ENCODE results near the gene RTBDN.

The RTBDN gene

DNA sequence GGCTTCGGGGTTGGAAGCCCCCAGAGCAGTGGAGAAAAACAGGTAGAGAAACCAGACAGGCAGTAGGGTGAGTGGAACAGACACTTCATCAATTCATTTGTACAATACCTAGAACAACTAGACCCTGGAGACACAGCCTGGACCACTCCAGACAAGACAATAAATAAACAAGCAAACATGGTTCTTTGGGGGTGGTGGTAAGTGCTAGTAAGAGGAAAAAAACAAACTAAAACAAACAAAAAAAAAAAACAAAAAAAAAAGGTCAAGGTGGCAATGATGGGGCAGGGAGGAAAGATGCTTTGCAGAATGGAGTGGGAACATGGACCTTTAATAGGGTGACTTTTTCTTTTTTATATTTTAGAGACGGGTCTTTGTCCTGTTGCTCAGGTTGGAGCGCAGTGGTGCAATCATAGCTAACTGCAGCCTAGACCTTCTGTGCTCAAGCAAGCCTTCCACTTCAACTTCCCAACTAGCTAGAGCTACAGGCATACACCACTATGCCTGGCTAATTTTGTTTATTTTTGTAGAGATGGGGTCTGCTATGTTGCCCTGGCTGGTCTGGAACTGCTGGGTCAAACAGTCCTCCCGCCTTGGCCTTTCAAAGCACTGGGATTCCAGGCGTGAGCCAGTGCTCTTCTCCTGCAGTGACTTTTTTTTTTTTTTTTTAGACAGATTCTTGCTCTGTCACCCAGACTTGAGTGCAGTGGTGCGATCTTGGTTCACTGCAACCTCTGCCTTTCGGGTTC, 40.0 kb downstream of the RTBDN start:
- DNase-seq (ENCODE audit: low read depth in 2 of 2): peak; percentile 65 to 80
- H3K4me3 ChIP-seq (replicated peaks in 1 of 2; ENCODE audit: low read depth in 2 of 2, low read length in 2 of 2): peak overlapping the region; percentile 32 to 98
- TF ChIP-seq, protein P1, sequence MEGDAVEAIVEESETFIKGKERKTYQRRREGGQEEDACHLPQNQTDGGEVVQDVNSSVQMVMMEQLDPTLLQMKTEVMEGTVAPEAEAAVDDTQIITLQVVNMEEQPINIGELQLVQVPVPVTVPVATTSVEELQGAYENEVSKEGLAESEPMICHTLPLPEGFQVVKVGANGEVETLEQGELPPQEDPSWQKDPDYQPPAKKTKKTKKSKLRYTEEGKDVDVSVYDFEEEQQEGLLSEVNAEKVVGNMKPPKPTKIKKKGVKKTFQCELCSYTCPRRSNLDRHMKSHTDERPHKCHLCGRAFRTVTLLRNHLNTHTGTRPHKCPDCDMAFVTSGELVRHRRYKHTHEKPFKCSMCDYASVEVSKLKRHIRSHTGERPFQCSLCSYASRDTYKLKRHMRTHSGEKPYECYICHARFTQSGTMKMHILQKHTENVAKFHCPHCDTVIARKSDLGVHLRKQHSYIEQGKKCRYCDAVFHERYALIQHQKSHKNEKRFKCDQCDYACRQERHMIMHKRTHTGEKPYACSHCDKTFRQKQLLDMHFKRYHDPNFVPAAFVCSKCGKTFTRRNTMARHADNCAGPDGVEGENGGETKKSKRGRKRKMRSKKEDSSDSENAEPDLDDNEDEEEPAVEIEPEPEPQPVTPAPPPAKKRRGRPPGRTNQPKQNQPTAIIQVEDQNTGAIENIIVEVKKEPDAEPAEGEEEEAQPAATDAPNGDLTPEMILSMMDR (IDR thresholded peaks at IDR 0.05; ENCODE audit: low read depth, low read length): no peak

DNA sequence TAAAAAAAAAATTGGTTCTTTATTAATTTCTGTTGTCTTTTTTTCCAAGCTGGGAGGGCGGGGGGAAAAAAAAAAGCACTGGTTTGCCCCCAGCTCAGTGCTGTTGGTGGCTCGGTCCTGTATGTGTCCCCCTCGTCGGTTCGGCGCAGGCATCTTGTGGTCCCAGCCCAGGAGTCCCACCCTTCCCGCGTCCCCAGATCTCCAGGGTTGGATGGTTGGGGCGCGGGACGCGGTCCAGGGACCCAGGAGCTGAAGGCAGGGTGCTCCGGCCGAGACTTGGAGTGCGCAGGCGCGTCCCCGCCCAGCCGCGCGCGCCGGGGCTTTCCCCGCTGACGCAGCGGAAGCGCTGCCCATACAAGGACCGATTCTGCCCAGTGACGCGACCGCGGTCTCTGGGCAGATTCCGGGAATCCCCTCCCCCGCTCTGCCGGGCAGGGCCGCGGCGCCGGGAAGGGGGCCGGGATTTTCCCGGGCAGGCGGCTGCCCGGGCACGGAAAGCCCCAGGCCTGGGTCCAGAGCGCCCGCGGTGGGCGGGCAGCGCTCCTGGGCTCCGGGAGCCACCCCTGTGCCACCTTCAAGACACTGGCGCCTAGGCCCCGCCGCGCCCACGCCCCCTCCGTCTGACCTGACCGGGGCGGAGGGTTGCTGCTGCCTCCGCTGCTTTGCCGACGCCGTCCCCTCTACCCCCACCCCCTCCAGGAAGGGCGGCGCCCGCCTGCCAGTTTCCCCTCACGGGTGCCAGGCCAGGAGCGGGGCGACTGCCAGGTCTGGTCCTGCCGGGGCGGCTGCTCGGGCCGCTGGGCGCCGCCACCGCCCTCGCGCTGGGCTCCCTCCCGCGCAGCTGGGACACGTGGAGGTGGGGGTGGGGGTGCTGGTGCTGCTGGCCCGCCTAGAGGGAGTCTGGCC, 40.8 kb downstream of the RTBDN start:
- peak; percentile 95 to 97 for DNase-seq (ENCODE audit: low read depth in 2 of 2)
- TF ChIP-seq, protein P1 (IDR thresholded peaks at IDR 0.05; ENCODE audit: low read depth, low read length): no peak
- H3K4me3 ChIP-seq (replicated peaks in 1 of 2; ENCODE audit: low read depth in 2 of 2, low read length in 2 of 2): peak overlapping the region; percentile 91 to 98

DNA sequence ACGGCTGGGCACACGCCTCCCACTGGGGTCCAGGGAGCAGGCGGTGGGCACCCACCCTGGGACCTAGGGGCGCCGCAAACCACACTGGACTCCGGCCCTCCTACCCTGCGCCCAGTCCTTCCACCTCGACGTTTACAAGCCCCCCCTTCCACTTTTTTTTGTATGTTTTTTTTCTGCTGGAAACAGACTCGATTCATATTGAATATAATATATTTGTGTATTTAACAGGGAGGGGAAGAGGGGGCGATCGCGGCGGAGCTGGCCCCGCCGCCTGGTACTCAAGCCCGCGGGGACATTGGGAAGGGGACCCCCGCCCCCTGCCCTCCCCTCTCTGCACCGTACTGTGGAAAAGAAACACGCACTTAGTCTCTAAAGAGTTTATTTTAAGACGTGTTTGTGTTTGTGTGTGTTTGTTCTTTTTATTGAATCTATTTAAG, 41.5 kb downstream of the RTBDN start:
- DNase-seq (ENCODE audit: low read depth in 2 of 2): peak in 1 of 2 donors; percentile 25
- peak overlapping the region; percentile 91 to 98 for H3K4me3 ChIP-seq (replicated peaks in 1 of 2; ENCODE audit: low read depth in 2 of 2, low read length in 2 of 2)
- TF ChIP-seq, protein P1 (IDR thresholded peaks at IDR 0.05; ENCODE audit: low read depth, low read length): no peak

DNA sequence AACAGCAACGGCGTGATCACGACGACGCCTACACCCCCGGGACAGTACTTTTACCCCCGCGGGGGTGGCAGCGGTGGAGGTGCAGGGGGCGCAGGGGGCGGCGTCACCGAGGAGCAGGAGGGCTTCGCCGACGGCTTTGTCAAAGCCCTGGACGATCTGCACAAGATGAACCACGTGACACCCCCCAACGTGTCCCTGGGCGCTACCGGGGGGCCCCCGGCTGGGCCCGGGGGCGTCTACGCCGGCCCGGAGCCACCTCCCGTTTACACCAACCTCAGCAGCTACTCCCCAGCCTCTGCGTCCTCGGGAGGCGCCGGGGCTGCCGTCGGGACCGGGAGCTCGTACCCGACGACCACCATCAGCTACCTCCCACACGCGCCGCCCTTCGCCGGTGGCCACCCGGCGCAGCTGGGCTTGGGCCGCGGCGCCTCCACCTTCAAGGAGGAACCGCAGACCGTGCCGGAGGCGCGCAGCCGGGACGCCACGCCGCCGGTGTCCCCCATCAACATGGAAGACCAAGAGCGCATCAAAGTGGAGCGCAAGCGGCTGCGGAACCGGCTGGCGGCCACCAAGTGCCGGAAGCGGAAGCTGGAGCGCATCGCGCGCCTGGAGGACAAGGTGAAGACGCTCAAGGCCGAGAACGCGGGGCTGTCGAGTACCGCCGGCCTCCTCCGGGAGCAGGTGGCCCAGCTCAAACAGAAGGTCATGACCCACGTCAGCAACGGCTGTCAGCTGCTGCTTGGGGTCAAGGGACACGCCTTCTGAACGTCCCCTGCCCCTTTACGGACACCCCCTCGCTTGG, 42.1 kb downstream of the RTBDN start:
- H3K4me3 ChIP-seq (replicated peaks in 1 of 2; ENCODE audit: low read depth in 2 of 2, low read length in 2 of 2): peak overlapping the region; percentile 91 to 98
- peak; percentile 60 to 66 for DNase-seq (ENCODE audit: low read depth in 2 of 2)
- TF ChIP-seq, protein P1 (IDR thresholded peaks at IDR 0.05; ENCODE audit: low read depth, low read length): no peak

DNA sequence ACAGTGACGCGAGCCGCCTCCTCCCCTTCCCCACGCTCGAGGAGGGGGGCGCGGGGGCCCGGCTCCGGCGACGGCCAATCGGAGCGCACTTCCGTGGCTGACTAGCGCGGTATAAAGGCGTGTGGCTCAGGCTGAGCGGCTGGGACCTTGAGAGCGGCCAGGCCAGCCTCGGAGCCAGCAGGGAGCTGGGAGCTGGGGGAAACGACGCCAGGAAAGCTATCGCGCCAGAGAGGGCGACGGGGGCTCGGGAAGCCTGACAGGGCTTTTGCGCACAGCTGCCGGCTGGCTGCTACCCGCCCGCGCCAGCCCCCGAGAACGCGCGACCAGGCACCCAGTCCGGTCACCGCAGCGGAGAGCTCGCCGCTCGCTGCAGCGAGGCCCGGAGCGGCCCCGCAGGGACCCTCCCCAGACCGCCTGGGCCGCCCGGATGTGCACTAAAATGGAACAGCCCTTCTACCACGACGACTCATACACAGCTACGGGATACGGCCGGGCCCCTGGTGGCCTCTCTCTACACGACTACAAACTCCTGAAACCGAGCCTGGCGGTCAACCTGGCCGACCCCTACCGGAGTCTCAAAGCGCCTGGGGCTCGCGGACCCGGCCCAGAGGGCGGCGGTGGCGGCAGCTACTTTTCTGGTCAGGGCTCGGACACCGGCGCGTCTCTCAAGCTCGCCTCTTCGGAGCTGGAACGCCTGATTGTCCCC, 42.9 kb downstream of the RTBDN start, which contains the start of gene JUNB:
Gene JUNB, plus strand, starts transcription at position 142 of the 706 bp plus-strand sequence. Its CDS starts 286 bp downstream, at position 428.
- H3K4me3 ChIP-seq (replicated peaks in 1 of 2; ENCODE audit: low read depth in 2 of 2, low read length in 2 of 2): peak within 1 kb of the TSS; percentile 91 to 98
- DNase-seq (ENCODE audit: low read depth in 2 of 2): peak; percentile 98 to 99
- TF ChIP-seq, protein P1 (IDR thresholded peaks at IDR 0.05; ENCODE audit: low read depth, low read length): peak; percentile 10
